Measurements from ENCODE around the gene ADGRL2. TPM values are rescaled to one million over a fixed set of nuclear protein-coding genes. Genes with fewer than 3 reads are reported as not detected.
"Not testable (repeated sequence)": the region's sequence is repeated elsewhere in the genome, so short reads cannot be mapped to it uniquely, and the experiment has no call there.

Gene ADGRL2
- total RNA-seq, 1 donor from 2014 or later = 42.2 TPM

GRCh38 chr1:81878538-81878937 lies 77.8 kb downstream of the ADGRL2 start:
- DNase-seq (ENCODE audit: missing footprints) (no peak), ATAC-seq (no peak)
- intact Hi-C loops (cut with DNase I) = loop anchor here (5.0 kb wide), 2 partner anchors 44 to 76 kb away; partner anchors contain the start of gene ADGRL2

GRCh38 chr1:81880781-81881180 lies 80.0 kb downstream of the ADGRL2 start:
- intact Hi-C loops (cut with DNase I) = no loop called here
- ATAC-seq = no peak
- DNase-seq (ENCODE audit: missing footprints) = no peak

GRCh38 chr1:81885291-81885690 lies 84.6 kb downstream of the ADGRL2 start:
- intact Hi-C loops (cut with DNase I) = no loop called here
- ATAC-seq (no peak), DNase-seq (ENCODE audit: missing footprints) (no peak)

GRCh38 chr1:81886292-81886691 lies 85.6 kb downstream of the ADGRL2 start:
- ATAC-seq; DNase-seq (ENCODE audit: missing footprints); intact Hi-C loops (cut with DNase I): not testable (repeated sequence)

- intact Hi-C loops (cut with DNase I) = no loop called here
- DNase-seq (ENCODE audit: missing footprints) = no peak
- no peak for ATAC-seq
Measured at GRCh38 chr1:81887421-81888144, 86.8 kb downstream of the ADGRL2 start.

GRCh38 chr1:81889166-81889565 lies 88.4 kb downstream of the ADGRL2 start:
- DNase-seq (ENCODE audit: missing footprints) (no peak), ATAC-seq (no peak)
- intact Hi-C loops (cut with DNase I) = no loop called here

- DNase-seq (ENCODE audit: missing footprints) = no peak
- ATAC-seq = no peak
- intact Hi-C loops (cut with DNase I) = no loop called here
Measured at GRCh38 chr1:81894867-81895266, 94.1 kb downstream of the ADGRL2 start.

GRCh38 chr1:81899214-81899821 lies 98.6 kb downstream of the ADGRL2 start:
- no peak for DNase-seq (ENCODE audit: missing footprints)
- ATAC-seq = no peak
- intact Hi-C loops (cut with DNase I) = no loop called here

GRCh38 chr1:81907575-81907974 lies 106.8 kb downstream of the ADGRL2 start:
- DNase-seq (ENCODE audit: missing footprints) (no peak), ATAC-seq (no peak)
- intact Hi-C loops (cut with DNase I) = no loop called here

- DNase-seq (ENCODE audit: missing footprints) (no peak), ATAC-seq (no peak)
- intact Hi-C loops (cut with DNase I) = no loop called here
Measured at GRCh38 chr1:81912383-81912782, 111.6 kb downstream of the ADGRL2 start.

- ATAC-seq (no peak), DNase-seq (ENCODE audit: missing footprints) (no peak)
- intact Hi-C loops (cut with DNase I) = no loop called here
Measured at GRCh38 chr1:81915937-81916336, 115.2 kb downstream of the ADGRL2 start.

GRCh38 chr1:81920245-81920740 lies 119.6 kb downstream of the ADGRL2 start:
- ATAC-seq (peak; percentile 91), DNase-seq (ENCODE audit: missing footprints) (peak; percentile 37)
- intact Hi-C loops (cut with DNase I) = loop anchor here (5.0 kb wide), 1 partner anchor 43 kb away; no protein-coding TSS in a partner anchor

- intact Hi-C loops (cut with DNase I) = loop anchor here (5.0 kb wide), 1 partner anchor 44 kb away; no protein-coding TSS in a partner anchor
- no peak for DNase-seq (ENCODE audit: missing footprints)
- ATAC-seq = no peak
Measured at GRCh38 chr1:81920886-81921285, 120.2 kb downstream of the ADGRL2 start.

- DNase-seq (ENCODE audit: missing footprints) (no peak), ATAC-seq (no peak)
- intact Hi-C loops (cut with DNase I) = loop anchor here (5.0 kb wide), 1 partner anchor 44 kb away; no protein-coding TSS in a partner anchor
Measured at GRCh38 chr1:81921344-81921743, 120.6 kb downstream of the ADGRL2 start.

- DNase-seq (ENCODE audit: missing footprints) = no peak
- intact Hi-C loops (cut with DNase I) = loop anchor here (5.0 kb wide), 1 partner anchor 45 kb away; no protein-coding TSS in a partner anchor
- ATAC-seq = no peak
Measured at GRCh38 chr1:81921851-81922462, 121.2 kb downstream of the ADGRL2 start.

- DNase-seq (ENCODE audit: missing footprints) (no peak), ATAC-seq (no peak)
- intact Hi-C loops (cut with DNase I) = loop anchor here (5.0 kb wide), 1 partner anchor 46 kb away; no protein-coding TSS in a partner anchor
Measured at GRCh38 chr1:81922955-81923354, 122.2 kb downstream of the ADGRL2 start.

- no peak for ATAC-seq
- intact Hi-C loops (cut with DNase I) = no loop called here
- DNase-seq (ENCODE audit: missing footprints) = no peak
Measured at GRCh38 chr1:81929106-81929505, 128.4 kb downstream of the ADGRL2 start.

GRCh38 chr1:81936853-81937252 lies 136.1 kb downstream of the ADGRL2 start:
- intact Hi-C loops (cut with DNase I) = loop anchor here (5.0 kb wide), 1 partner anchor 135 kb away; the partner anchor contains the start of gene ADGRL2
- ATAC-seq (no peak), DNase-seq (ENCODE audit: missing footprints) (no peak)

- DNase-seq (ENCODE audit: missing footprints) (no peak), ATAC-seq (peak; percentile 86)
- intact Hi-C loops (cut with DNase I) = loop anchor here (5.0 kb wide), 1 partner anchor 136 kb away; the partner anchor contains the start of gene ADGRL2
Measured at GRCh38 chr1:81937791-81938450, 137.2 kb downstream of the ADGRL2 start.
